ENCODE measurements around the gene PIK3C3.

PIK3C3 gene

GRCh38 chr18:41939326-41939725 lies 15.7 kb upstream of the PIK3C3 start:
- no peak for DNase-seq
- Histone ChIP-seq H3K4me1 (ENCODE audit: control insufficient read depth in 1 of 2, insufficient read depth in 2 of 2, low read length in 2 of 2) (peaks cover 8 to 14% of the 10 kb centered on the region in 2 experiments), H2AK5ac (ENCODE audit: low read length) (no peak overlapping the region), H3K9me3 (ENCODE audit: insufficient read depth, low read depth, low read length) (no peaks in the 10 kb centered on the region), H3K23ac (ENCODE audit: low read length) (no peak overlapping the region), H3K4ac (ENCODE audit: low read depth, low read length) (no peak overlapping the region), H2AFZ (ENCODE audit: insufficient read depth, low read length, poor library complexity) (no peak overlapping the region), H3K14ac (ENCODE audit: low read length) (peak overlapping the region; percentile 8), H2BK5ac (ENCODE audit: low read depth, low read length, poor library complexity) (peak overlapping the region; percentile 93), H3K27ac (ENCODE audit: low read depth, low read length) (peak overlapping the region; percentile 98), H2BK12ac (ENCODE audit: low read length) (peak overlapping the region; percentile 25), H3K27me3 (ENCODE audit: insufficient read depth, low read length) (no peaks in the 10 kb centered on the region), H3K9ac (ENCODE audit: low read length) (no peak overlapping the region), H3K4me2 (ENCODE audit: low read length) (no peak overlapping the region), H4K8ac (ENCODE audit: low read depth, low read length) (peak overlapping the region; percentile 61), H3K4me3 (ENCODE audit: low read depth, low read length) (no peak overlapping the region), H3K79me1 (ENCODE audit: low read length) (peaks cover 24% of the 10 kb centered on the region), H3K79me2 (ENCODE audit: control insufficient read depth, insufficient read depth, low read length, poor library complexity) (no peaks in the 10 kb centered on the region), H4K12ac (ENCODE audit: low read depth, low read length) (no peak overlapping the region), H2BK120ac (ENCODE audit: insufficient read depth, low read length, poor library complexity) (peak overlapping the region; percentile 33), H4K91ac (ENCODE audit: low read depth, low read length) (peak overlapping the region; percentile 16), H3K36me3 (ENCODE audit: control insufficient read depth in 1 of 2, insufficient read depth in 2 of 2, low read length in 2 of 2) (no peaks in the 10 kb centered on the region), H3K18ac (ENCODE audit: low read length) (no peak overlapping the region)
- no CpG with 5 or more reads among the region's 1 CpG for WGBS (ENCODE audit: extremely low coverage, insufficient coverage, insufficient read length)

GRCh38 chr18:41940506-41941215 lies 14.4 kb upstream of the PIK3C3 start:
- DNase-seq: peak; percentile 78 to 90
- no peak overlapping the region for H4K12ac ChIP-seq (ENCODE audit: low read depth, low read length)
- H3K36me3 ChIP-seq (ENCODE audit: control insufficient read depth in 1 of 2, insufficient read depth in 2 of 2, low read length in 2 of 2): no peaks in the 10 kb centered on the region
- H3K79me1 ChIP-seq (ENCODE audit: low read length): peaks cover 24% of the 10 kb centered on the region
- H3K4me3 ChIP-seq (ENCODE audit: low read depth, low read length): no peak overlapping the region
- H2BK120ac ChIP-seq (ENCODE audit: insufficient read depth, low read length, poor library complexity): peak overlapping the region; percentile 93
- H2AFZ ChIP-seq (ENCODE audit: insufficient read depth, low read length, poor library complexity): no peak overlapping the region
- H3K23ac ChIP-seq (ENCODE audit: low read length): no peak overlapping the region
- no peaks in the 10 kb centered on the region for H3K79me2 ChIP-seq (ENCODE audit: control insufficient read depth, insufficient read depth, low read length, poor library complexity)
- peaks cover 8 to 14% of the 10 kb centered on the region in 2 experiments for H3K4me1 ChIP-seq (ENCODE audit: control insufficient read depth in 1 of 2, insufficient read depth in 2 of 2, low read length in 2 of 2)
- H3K4ac ChIP-seq (ENCODE audit: low read depth, low read length): no peak overlapping the region
- no peak overlapping the region for H3K9ac ChIP-seq (ENCODE audit: low read length)
- H4K8ac ChIP-seq (ENCODE audit: low read depth, low read length): no peak overlapping the region
- H3K27ac ChIP-seq (ENCODE audit: low read depth, low read length): peak overlapping the region; percentile 98
- no peaks in the 10 kb centered on the region for H3K27me3 ChIP-seq (ENCODE audit: insufficient read depth, low read length)
- no peak overlapping the region for H3K14ac ChIP-seq (ENCODE audit: low read length)
- WGBS (ENCODE audit: extremely low coverage, insufficient coverage, insufficient read length): no CpG with 5 or more reads among the region's 6 CpGs
- H4K91ac ChIP-seq (ENCODE audit: low read depth, low read length): peak overlapping the region; percentile 84
- H2BK12ac ChIP-seq (ENCODE audit: low read length): peak overlapping the region; percentile 79
- no peak overlapping the region for H2AK5ac ChIP-seq (ENCODE audit: low read length)
- peak overlapping the region; percentile 97 for H2BK5ac ChIP-seq (ENCODE audit: low read depth, low read length, poor library complexity)
- H3K18ac ChIP-seq (ENCODE audit: low read length): no peak overlapping the region
- no peaks in the 10 kb centered on the region for H3K9me3 ChIP-seq (ENCODE audit: insufficient read depth, low read depth, low read length)
- H3K4me2 ChIP-seq (ENCODE audit: low read length): peak overlapping the region; percentile 55

- no peak overlapping the region for H3K18ac ChIP-seq (ENCODE audit: low read length)
- WGBS (ENCODE audit: extremely low coverage, insufficient coverage, insufficient read length): no CpG with 5 or more reads among the region's 2 CpGs
- DNase-seq: no peak
- no peak overlapping the region for H3K14ac ChIP-seq (ENCODE audit: low read length)
- peak overlapping the region; percentile 88 for H4K91ac ChIP-seq (ENCODE audit: low read depth, low read length)
- H2BK120ac ChIP-seq (ENCODE audit: insufficient read depth, low read length, poor library complexity): peak overlapping the region; percentile 87
- peak overlapping the region; percentile 81 for H2AK5ac ChIP-seq (ENCODE audit: low read length)
- H2BK5ac ChIP-seq (ENCODE audit: low read depth, low read length, poor library complexity): peak overlapping the region; percentile 21
- H3K79me1 ChIP-seq (ENCODE audit: low read length): peaks cover 24% of the 10 kb centered on the region
- H3K27ac ChIP-seq (ENCODE audit: low read depth, low read length): no peak overlapping the region
- H3K4ac ChIP-seq (ENCODE audit: low read depth, low read length): no peak overlapping the region
- H3K9ac ChIP-seq (ENCODE audit: low read length): no peak overlapping the region
- H3K4me1 ChIP-seq (ENCODE audit: control insufficient read depth in 1 of 2, insufficient read depth in 2 of 2, low read length in 2 of 2): peaks cover 8 to 14% of the 10 kb centered on the region in 2 experiments
- no peaks in the 10 kb centered on the region for H3K9me3 ChIP-seq (ENCODE audit: insufficient read depth, low read depth, low read length)
- H3K4me3 ChIP-seq (ENCODE audit: low read depth, low read length): no peak overlapping the region
- no peaks in the 10 kb centered on the region for H3K27me3 ChIP-seq (ENCODE audit: insufficient read depth, low read length)
- H2BK12ac ChIP-seq (ENCODE audit: low read length): peak overlapping the region; percentile 98
- no peaks in the 10 kb centered on the region for H3K79me2 ChIP-seq (ENCODE audit: control insufficient read depth, insufficient read depth, low read length, poor library complexity)
- no peak overlapping the region for H4K8ac ChIP-seq (ENCODE audit: low read depth, low read length)
- H4K12ac ChIP-seq (ENCODE audit: low read depth, low read length): no peak overlapping the region
- H2AFZ ChIP-seq (ENCODE audit: insufficient read depth, low read length, poor library complexity): no peak overlapping the region
- no peaks in the 10 kb centered on the region for H3K36me3 ChIP-seq (ENCODE audit: control insufficient read depth in 1 of 2, insufficient read depth in 2 of 2, low read length in 2 of 2)
- H3K4me2 ChIP-seq (ENCODE audit: low read length): no peak overlapping the region
- no peak overlapping the region for H3K23ac ChIP-seq (ENCODE audit: low read length)
These were observed 12.8 kb upstream of the PIK3C3 start for GRCh38 chr18:41942254-41942653.

GRCh38 chr18:41948544-41949110 lies 6.4 kb upstream of the PIK3C3 start:
- Histone ChIP-seq H3K9me3 (ENCODE audit: insufficient read depth, low read depth, low read length) (no peaks in the 10 kb centered on the region), H2AK5ac (ENCODE audit: low read length) (no peak overlapping the region), H3K4me2 (ENCODE audit: low read length) (no peak overlapping the region), H4K8ac (ENCODE audit: low read depth, low read length) (no peak overlapping the region), H3K18ac (ENCODE audit: low read length) (no peak overlapping the region), H2BK12ac (ENCODE audit: low read length) (no peak overlapping the region), H3K4me3 (ENCODE audit: low read depth, low read length) (no peak overlapping the region), H2AFZ (ENCODE audit: insufficient read depth, low read length, poor library complexity) (no peak overlapping the region), H3K4ac (ENCODE audit: low read depth, low read length) (no peak overlapping the region), H2BK120ac (ENCODE audit: insufficient read depth, low read length, poor library complexity) (no peak overlapping the region), H3K9ac (ENCODE audit: low read length) (no peak overlapping the region), H2BK5ac (ENCODE audit: low read depth, low read length, poor library complexity) (no peak overlapping the region), H3K14ac (ENCODE audit: low read length) (no peak overlapping the region), H3K27ac (ENCODE audit: low read depth, low read length) (no peak overlapping the region), H3K36me3 (ENCODE audit: control insufficient read depth in 1 of 2, insufficient read depth in 2 of 2, low read length in 2 of 2) (no peaks in the 10 kb centered on the region), H3K27me3 (ENCODE audit: insufficient read depth, low read length) (no peaks in the 10 kb centered on the region), H4K91ac (ENCODE audit: low read depth, low read length) (no peak overlapping the region), H3K4me1 (ENCODE audit: control insufficient read depth in 1 of 2, insufficient read depth in 2 of 2, low read length in 2 of 2) (no peaks in the 10 kb centered on the region), H3K79me2 (ENCODE audit: control insufficient read depth, insufficient read depth, low read length, poor library complexity) (no peaks in the 10 kb centered on the region), H3K79me1 (ENCODE audit: low read length) (no peaks in the 10 kb centered on the region), H4K12ac (ENCODE audit: low read depth, low read length) (no peak overlapping the region), H3K23ac (ENCODE audit: low read length) (no peak overlapping the region)
- no CpG with 5 or more reads among the region's 3 CpGs for WGBS (ENCODE audit: extremely low coverage, insufficient coverage, insufficient read length)
- DNase-seq: no peak
